K562 (cell line): ENCODE results near the gene POLD4. TPM values are rescaled to one million over a fixed set of nuclear protein-coding genes. Genes with fewer than 3 reads are reported as not detected.

ENCODE experiments used
- JUN ChIP-seq, 2 experiments: sonication (generic) in 1 of 2; formaldehyde crosslinking in 1 of 2; IDR thresholded peaks; 2 replicates each; pipeline versions ENCODE4 v1.6.1 to v1.8.0; 2012 to 2022; ENCODE audit warnings: borderline replicate concordance in 2 of 2, mild to moderate bottlenecking in 2 of 2, improper control_type of control experiment in 1 of 2, low read depth in 1 of 2, low read length in 1 of 2, missing genetic modification reagents in 1 of 2
- MED1 ChIP-seq: sonication (generic); formaldehyde crosslinking; IDR thresholded peaks from 2 replicates; pipeline ENCODE4 v1.8.1; 2023; ENCODE audit warnings: missing genetic modification reagents, borderline replicate concordance
- NRF1 ChIP-seq, 2 experiments: fragments of 450-650 bp; IDR thresholded peaks in 1 of 2; conservative IDR thresholded peaks in 1 of 2; 2 replicates each; pipeline ENCODE4 v1.6.1; 2014; ENCODE audit warnings: mild to moderate bottlenecking in 2 of 2
- SAP30 ChIP-seq: fragments of 200-600 bp; sonication (generic); IDR thresholded peaks from 2 replicates; pipeline ENCODE4 v1.6.1; 2012; ENCODE audit warnings: borderline replicate concordance, low read depth, mild to moderate bottlenecking, moderate library complexity, low read length, control low read depth, inconsistent platforms; ENCODE audit not compliant: insufficient read depth, poor library complexity, severe bottlenecking
- ZNF507 ChIP-seq: conservative IDR thresholded peaks from 2 replicates; pipeline ENCODE4 v1.6.1; 2017; ENCODE audit warnings: missing genetic modification characterization, missing compliant biosample characterization
- polyA plus RNA-seq, 8 experiments: library from polyadenylated mRNA; depleted of rRNA in 4 of 8; stranded (reverse) in 5 of 8; unstranded in 3 of 8; fragments of >200 nt; fragmentation: Nextera tagmentation in 2 of 8; fragmentation: Illumina TruSeq in 1 of 8; extraction: Ambion mirVana in 2 of 8; extraction: Trizol in 1 of 8; gene quantifications; 2 replicates each; pipeline versions ENCODE4 v1.2.1 to v1.2.3, GENCODE V29; 2011 to 2014; ENCODE audit warnings: inconsistent platforms in 1 of 8, missing spikeins in 1 of 8
- total RNA-seq, 7 experiments: library from RNA; depleted of rRNA in 6 of 7; stranded (reverse); fragments of >200 nt in 6 of 7; fragmentation: Illumina TruSeq in 2 of 7; extraction: Trizol in 2 of 7; gene quantifications; 2 replicates each; pipeline versions ENCODE4 v1.2.1 to v1.2.3, GENCODE V29; 2011 to 2021; ENCODE audit warnings: low replicate concordance in 1 of 7
- TF ChIP-seq, protein P1 (sequence below), 2 experiments: fragments of 450-650 bp in 1 of 2; sonication (generic) in 1 of 2; formaldehyde crosslinking in 1 of 2; IDR thresholded peaks; 2 replicates each; pipeline versions ENCODE4 v1.7.1 to v1.9.0; 2016 to 2022; ENCODE audit warnings: inconsistent platforms in 1 of 2, mild to moderate bottlenecking in 1 of 2, missing genetic modification reagents in 1 of 2
- TF ChIP-seq, protein P2 (sequence below), 3 experiments: fragments of 200-800 bp in 1 of 3; sonication (Bioruptor generic) in 1 of 3; sonication (generic) in 1 of 3; formaldehyde crosslinking in 1 of 3; IDR thresholded peaks; 2 replicates each; pipeline versions ENCODE4 v1.6.1 to v1.8.0; 2016 to 2022; ENCODE audit warnings: mild to moderate bottlenecking in 2 of 3, missing compliant biosample characterization in 2 of 3, missing genetic modification characterization in 2 of 3, missing genetic modification reagents in 1 of 3
- TF ChIP-seq, protein P3 (sequence below): sonication (generic); formaldehyde crosslinking; IDR thresholded peaks from 2 replicates; pipeline ENCODE4 v1.8.0; 2022; ENCODE audit warnings: mild to moderate bottlenecking, missing genetic modification reagents
- TF ChIP-seq, protein P4 (sequence below): sonication (generic); formaldehyde crosslinking; IDR thresholded peaks from 2 replicates; pipeline ENCODE4 v1.8.0; 2022; ENCODE audit warnings: missing genetic modification reagents, mild to moderate bottlenecking, borderline replicate concordance

POLD4 gene
- total and polyA plus RNA-seq, 9 of the 15 experiments (the other 6 are each of a cell fraction or from before 2014, with no cell fraction given): 5.8 to 64.5 (median 18.3) TPM

DNA sequence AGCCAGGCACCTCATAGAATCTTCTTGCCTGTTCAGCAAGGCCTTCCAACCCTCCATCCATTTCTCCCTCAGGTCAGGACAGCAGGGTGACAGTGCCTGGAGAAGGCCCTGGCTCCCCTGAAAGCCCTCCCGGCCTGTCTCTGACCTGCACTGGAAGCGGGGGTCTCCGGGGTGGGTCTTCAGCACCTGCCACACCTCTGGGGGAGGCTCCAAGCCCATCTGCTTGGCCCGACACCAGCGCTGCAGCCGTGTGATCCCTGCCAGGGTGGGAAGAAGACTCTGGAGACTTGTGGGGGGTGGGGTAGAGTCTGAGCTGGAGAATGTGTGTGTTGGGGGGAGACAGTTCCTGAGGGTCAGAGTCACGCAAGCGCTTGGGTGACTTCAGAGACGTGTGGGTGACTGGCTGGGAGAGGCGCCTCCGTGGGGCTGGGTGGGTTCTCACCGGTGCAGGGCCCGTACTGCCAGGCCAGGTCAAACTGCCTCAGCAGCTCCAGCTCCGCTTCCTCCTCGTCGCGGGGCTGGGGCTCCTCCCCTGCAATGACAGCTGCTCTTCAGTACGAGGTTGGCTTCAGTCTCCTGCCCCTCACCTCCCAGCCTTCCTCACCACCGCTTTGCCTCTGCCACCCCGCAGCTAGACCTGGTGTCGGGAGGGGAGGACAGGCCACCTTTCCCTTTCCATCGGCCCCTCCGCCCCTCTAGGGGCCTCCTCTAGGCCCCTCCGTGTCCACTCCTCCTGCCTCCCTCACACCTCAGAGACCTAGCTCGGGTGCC is 615 bp downstream of the POLD4 start (continued):
- TF ChIP-seq, protein P1, sequence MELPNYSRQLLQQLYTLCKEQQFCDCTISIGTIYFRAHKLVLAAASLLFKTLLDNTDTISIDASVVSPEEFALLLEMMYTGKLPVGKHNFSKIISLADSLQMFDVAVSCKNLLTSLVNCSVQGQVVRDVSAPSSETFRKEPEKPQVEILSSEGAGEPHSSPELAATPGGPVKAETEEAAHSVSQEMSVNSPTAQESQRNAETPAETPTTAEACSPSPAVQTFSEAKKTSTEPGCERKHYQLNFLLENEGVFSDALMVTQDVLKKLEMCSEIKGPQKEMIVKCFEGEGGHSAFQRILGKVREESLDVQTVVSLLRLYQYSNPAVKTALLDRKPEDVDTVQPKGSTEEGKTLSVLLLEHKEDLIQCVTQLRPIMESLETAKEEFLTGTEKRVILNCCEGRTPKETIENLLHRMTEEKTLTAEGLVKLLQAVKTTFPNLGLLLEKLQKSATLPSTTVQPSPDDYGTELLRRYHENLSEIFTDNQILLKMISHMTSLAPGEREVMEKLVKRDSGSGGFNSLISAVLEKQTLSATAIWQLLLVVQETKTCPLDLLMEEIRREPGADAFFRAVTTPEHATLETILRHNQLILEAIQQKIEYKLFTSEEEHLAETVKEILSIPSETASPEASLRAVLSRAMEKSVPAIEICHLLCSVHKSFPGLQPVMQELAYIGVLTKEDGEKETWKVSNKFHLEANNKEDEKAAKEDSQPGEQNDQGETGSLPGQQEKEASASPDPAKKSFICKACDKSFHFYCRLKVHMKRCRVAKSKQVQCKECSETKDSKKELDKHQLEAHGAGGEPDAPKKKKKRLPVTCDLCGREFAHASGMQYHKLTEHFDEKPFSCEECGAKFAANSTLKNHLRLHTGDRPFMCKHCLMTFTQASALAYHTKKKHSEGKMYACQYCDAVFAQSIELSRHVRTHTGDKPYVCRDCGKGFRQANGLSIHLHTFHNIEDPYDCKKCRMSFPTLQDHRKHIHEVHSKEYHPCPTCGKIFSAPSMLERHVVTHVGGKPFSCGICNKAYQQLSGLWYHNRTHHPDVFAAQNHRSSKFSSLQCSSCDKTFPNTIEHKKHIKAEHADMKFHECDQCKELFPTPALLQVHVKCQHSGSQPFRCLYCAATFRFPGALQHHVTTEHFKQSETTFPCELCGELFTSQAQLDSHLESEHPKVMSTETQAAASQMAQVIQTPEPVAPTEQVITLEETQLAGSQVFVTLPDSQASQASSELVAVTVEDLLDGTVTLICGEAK (IDR thresholded peaks at IDR 0.05): no peak
- TF ChIP-seq, protein P1 (CRISPR knock-in tag; IDR thresholded peaks at IDR 0.05): no peak
- TF ChIP-seq, protein P2, sequence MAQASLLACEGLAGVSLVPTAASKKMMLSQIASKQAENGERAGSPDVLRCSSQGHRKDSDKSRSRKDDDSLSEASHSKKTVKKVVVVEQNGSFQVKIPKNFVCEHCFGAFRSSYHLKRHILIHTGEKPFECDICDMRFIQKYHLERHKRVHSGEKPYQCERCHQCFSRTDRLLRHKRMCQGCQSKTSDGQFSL (CRISPR knock-in tag; IDR thresholded peaks at IDR 0.05): peak; percentile 3; the same call in 1 of the 2 replicates
- TF ChIP-seq, protein P2 (tag; IDR thresholded peaks at IDR 0.05): no peak
- TF ChIP-seq, protein P3, sequence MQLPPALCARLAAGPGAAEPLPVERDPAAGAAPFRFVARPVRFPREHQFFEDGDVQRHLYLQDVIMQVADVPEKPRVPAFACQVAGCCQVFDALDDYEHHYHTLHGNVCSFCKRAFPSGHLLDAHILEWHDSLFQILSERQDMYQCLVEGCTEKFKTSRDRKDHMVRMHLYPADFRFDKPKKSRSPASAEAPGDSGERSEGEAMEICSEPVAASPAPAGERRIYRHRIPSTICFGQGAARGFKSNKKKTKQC (CRISPR knock-in tag): 0 out of 2 replicates have a peak, but pooled peaks have one; percentile 64
- TF ChIP-seq NRF1 (conservative IDR thresholded peaks at IDR 0.05 in 1 of 2, IDR thresholded peaks at IDR 0.05 in 1 of 2) (0 out of 4 replicates have a peak, but pooled peaks of 1 of the 2 experiments have one; percentile 8), SAP30 (peak; percentile 52), JUN (IDR thresholded peaks at IDR 0.05; ENCODE audit: borderline replicate concordance, low read depth, low read length) (no peak), JUN (CRISPR knock-in tag; IDR thresholded peaks at IDR 0.05; ENCODE audit: borderline replicate concordance) (no peak), MED1 (CRISPR knock-in tag) (no peak), ZNF507 (tag) (no peak)
- TF ChIP-seq, protein P4, sequence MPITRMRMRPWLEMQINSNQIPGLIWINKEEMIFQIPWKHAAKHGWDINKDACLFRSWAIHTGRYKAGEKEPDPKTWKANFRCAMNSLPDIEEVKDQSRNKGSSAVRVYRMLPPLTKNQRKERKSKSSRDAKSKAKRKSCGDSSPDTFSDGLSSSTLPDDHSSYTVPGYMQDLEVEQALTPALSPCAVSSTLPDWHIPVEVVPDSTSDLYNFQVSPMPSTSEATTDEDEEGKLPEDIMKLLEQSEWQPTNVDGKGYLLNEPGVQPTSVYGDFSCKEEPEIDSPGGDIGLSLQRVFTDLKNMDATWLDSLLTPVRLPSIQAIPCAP (CRISPR knock-in tag): no peak
